ENCODE data around the gene PRR14L. TPM values are rescaled to one million over a fixed set of nuclear protein-coding genes. Genes with fewer than 3 reads are reported as not detected.
A peak's percentile ranks its signal among the peaks of the same experiment; 100 is the strongest.

The PRR14L gene
- total and polyA plus RNA-seq, 2 experiments from 2014 or later = 7.6 to 15.2 TPM

GRCh38 chr22:31757265-31757664 lies 7.3 kb upstream of the PRR14L start:
- Histone ChIP-seq H3K27me3 (replicated peaks; ENCODE audit: insufficient read depth) (no peaks in the 10 kb centered on the region), H3K9ac (no peak overlapping the region), H3K9me2 (ENCODE audit: insufficient read depth) (no peaks in the 10 kb centered on the region), H4K20me1 (ENCODE audit: insufficient read depth) (no peaks in the 10 kb centered on the region), H3K4me1 (ENCODE audit: insufficient read depth) (peaks cover 13% of the 10 kb centered on the region), H3K79me2 (ENCODE audit: insufficient read depth) (0 out of 2 replicates have a peak, but pooled peaks cover 11% of the 10 kb centered on the region), H3K4me3 (no peak overlapping the region), H3F3A (ENCODE audit: insufficient read depth) (peaks cover 15% of the 10 kb centered on the region), H3K36me3 (ENCODE audit: low read depth) (no peaks in the 10 kb centered on the region; the same call in 1 of the 2 replicates), H2AFZ (no peak overlapping the region), H3K27ac (no peak overlapping the region), H3K4me2 (ENCODE audit: unreplicated experiment) (no peak overlapping the region), H3K9me3 (ENCODE audit: low read depth) (no peaks in the 10 kb centered on the region)
- in situ Hi-C loops (cut with MboI) = no loop called here
- no peak for DNase-seq
- TF ChIP-seq EZH2phosphoT487 (IDR thresholded peaks at IDR 0.05; ENCODE audit: insufficient read depth, low read depth) = no peak
- TF ChIP-seq EZH2 (IDR thresholded peaks at IDR 0.05; ENCODE audit: insufficient read depth, poor library complexity, severe bottlenecking) = no peak
- WGBS, 2 experiments (ENCODE audit: low coverage in 1 of 2, low lambda C conversion rate in 2 of 2, missing lambda C conversion rate in 2 of 2) = 95 to 97% methylated on average over 1 of the region's 1 CpG

GRCh38 chr22:31754813-31755212 lies 4.9 kb upstream of the PRR14L start:
- H3K4me1 ChIP-seq (ENCODE audit: insufficient read depth) = peaks cover 18% of the 10 kb centered on the region
- 23 to 27% methylated on average over 6 of the region's 6 CpGs for WGBS, 2 experiments (ENCODE audit: low coverage in 1 of 2, low lambda C conversion rate in 2 of 2, missing lambda C conversion rate in 2 of 2)
- H3K27ac ChIP-seq = peak overlapping the region; percentile 87
- peak overlapping the region; percentile 82 for H2AFZ ChIP-seq
- no peak for DNase-seq
- peak overlapping the region; percentile 84 for H3K4me2 ChIP-seq (ENCODE audit: unreplicated experiment)
- H3K9me3 ChIP-seq (ENCODE audit: low read depth) = no peaks in the 10 kb centered on the region
- H3K27me3 ChIP-seq (replicated peaks; ENCODE audit: insufficient read depth) = no peaks in the 10 kb centered on the region
- peak overlapping the region; percentile 77 for H3K4me3 ChIP-seq
- H3K9ac ChIP-seq = peak overlapping the region; percentile 86
- no peaks in the 10 kb centered on the region for H4K20me1 ChIP-seq (ENCODE audit: insufficient read depth)
- in situ Hi-C loops (cut with MboI) = no loop called here
- H3F3A ChIP-seq (ENCODE audit: insufficient read depth) = peaks cover 15% of the 10 kb centered on the region
- no peaks in the 10 kb centered on the region for H3K36me3 ChIP-seq (ENCODE audit: low read depth)
- H3K9me2 ChIP-seq (ENCODE audit: insufficient read depth) = no peaks in the 10 kb centered on the region
- TF ChIP-seq EZH2 (IDR thresholded peaks at IDR 0.05; ENCODE audit: insufficient read depth, poor library complexity, severe bottlenecking) (no peak), EZH2phosphoT487 (IDR thresholded peaks at IDR 0.05; ENCODE audit: insufficient read depth, low read depth) (no peak)
- peaks cover 12% of the 10 kb centered on the region for H3K79me2 ChIP-seq (ENCODE audit: insufficient read depth)

GRCh38 chr22:31753634-31754501 lies 3.9 kb upstream of the PRR14L start, which contains the start of gene DEPDC5:
Gene DEPDC5, plus strand, starts transcription at chr22:31754019. Its CDS starts 903 bp downstream, at chr22:31754922.
- peak within 1 kb of the TSS; percentile 77 for H3K4me3 ChIP-seq
- H3K9ac ChIP-seq = peak within 1 kb of the TSS; percentile 86
- DNase-seq = peak; percentile 96
- H3K9me3 ChIP-seq (ENCODE audit: low read depth) = no peaks in the 10 kb centered on the region
- peaks cover 21% of the 10 kb centered on the region for H3K79me2 ChIP-seq (ENCODE audit: insufficient read depth)
- H2AFZ ChIP-seq = peak within 1 kb of the TSS; percentile 82
- no peaks in the 10 kb centered on the region for H4K20me1 ChIP-seq (ENCODE audit: insufficient read depth)
- in situ Hi-C loops (cut with MboI) = no loop called here
- peak within 1 kb of the TSS; percentile 84 for H3K4me2 ChIP-seq (ENCODE audit: unreplicated experiment)
- no peaks in the 10 kb centered on the region for H3K36me3 ChIP-seq (ENCODE audit: low read depth)
- H3K9me2 ChIP-seq (ENCODE audit: insufficient read depth) = no peaks in the 10 kb centered on the region
- peaks cover 19% of the 10 kb centered on the region for H3K4me1 ChIP-seq (ENCODE audit: insufficient read depth)
- WGBS, 2 experiments (ENCODE audit: low coverage in 1 of 2, low lambda C conversion rate in 2 of 2, missing lambda C conversion rate in 2 of 2) = 1% methylated on average over 48 to 57 of the region's 65 CpGs
- peak within 1 kb of the TSS; percentile 87 for H3K27ac ChIP-seq
- H3F3A ChIP-seq (ENCODE audit: insufficient read depth) = peaks cover 15% of the 10 kb centered on the region
- H3K27me3 ChIP-seq (replicated peaks; ENCODE audit: insufficient read depth) = no peaks in the 10 kb centered on the region
- no peak for TF ChIP-seq EZH2 (IDR thresholded peaks at IDR 0.05; ENCODE audit: insufficient read depth, poor library complexity, severe bottlenecking)
- TF ChIP-seq EZH2phosphoT487 (IDR thresholded peaks at IDR 0.05; ENCODE audit: insufficient read depth, low read depth) = no peak

GRCh38 chr22:31753005-31753633 lies 3.2 kb upstream of the PRR14L start:
- H3K9me2 ChIP-seq (ENCODE audit: insufficient read depth) = no peaks in the 10 kb centered on the region
- TF ChIP-seq EZH2 (IDR thresholded peaks at IDR 0.05; ENCODE audit: insufficient read depth, poor library complexity, severe bottlenecking) = no peak
- no peak for TF ChIP-seq EZH2phosphoT487 (IDR thresholded peaks at IDR 0.05; ENCODE audit: insufficient read depth, low read depth)
- no peaks in the 10 kb centered on the region for H4K20me1 ChIP-seq (ENCODE audit: insufficient read depth)
- peak overlapping the region; percentile 86 for H3K9ac ChIP-seq
- 2 to 4% methylated on average over 20 of the region's 20 CpGs for WGBS, 2 experiments (ENCODE audit: low coverage in 1 of 2, low lambda C conversion rate in 2 of 2, missing lambda C conversion rate in 2 of 2)
- H3K4me1 ChIP-seq (ENCODE audit: insufficient read depth) = peaks cover 26% of the 10 kb centered on the region
- H3K27ac ChIP-seq = peak overlapping the region; percentile 87
- H3F3A ChIP-seq (ENCODE audit: insufficient read depth) = peaks cover 15% of the 10 kb centered on the region
- H3K27me3 ChIP-seq (replicated peaks; ENCODE audit: insufficient read depth) = no peaks in the 10 kb centered on the region
- in situ Hi-C loops (cut with MboI) = no loop called here
- peak overlapping the region; percentile 77 for H3K4me3 ChIP-seq
- peaks cover 29% of the 10 kb centered on the region for H3K79me2 ChIP-seq (ENCODE audit: insufficient read depth)
- peak; percentile 45 for DNase-seq
- peak overlapping the region; percentile 84 for H3K4me2 ChIP-seq (ENCODE audit: unreplicated experiment)
- H2AFZ ChIP-seq = peak overlapping the region; percentile 82
- H3K36me3 ChIP-seq (ENCODE audit: low read depth) = no peaks in the 10 kb centered on the region
- H3K9me3 ChIP-seq (ENCODE audit: low read depth) = no peaks in the 10 kb centered on the region

Data from GM23248 (cell line).